GM23338 (cell line): ENCODE results near the gene NDUFB6. TPM values are rescaled to one million over a fixed set of nuclear protein-coding genes. Genes with fewer than 3 reads are reported as not detected.

ENCODE experiments used
- ATAC-seq: fragments of 200-7000 bp; cut with Tn5 transposase; 3 replicates; pipeline ENCODE4 v1.9.1; 2020
- DNase-seq: peaks from one replicate; pipeline ENCODE4 v3.0.0-alpha.2; 2015; ENCODE audit warnings: low spot score
- H2AFZ ChIP-seq: fragments of 200-600 bp; sonication (generic); 2 replicates; pipeline ENCODE4 v1.8.0; 2016; ENCODE audit warnings: antibody characterized with exemption, mild to moderate bottlenecking, moderate library complexity
- H3F3A ChIP-seq: fragments of 200-600 bp; sonication (generic); replicated peaks from 2 replicates; pipeline ENCODE4 v1.8.0; 2017; ENCODE audit warnings: antibody characterized with exemption, mixed run types, low read depth
- H3K27ac ChIP-seq: fragments of 200-600 bp; sonication (generic); 2 replicates; pipeline ENCODE4 v1.6.1; 2016; ENCODE audit warnings: low read depth
- H3K27me3 ChIP-seq: fragments of 200-600 bp; sonication (generic); 2 replicates; pipeline ENCODE4 v1.8.0; 2016; ENCODE audit warnings: mild to moderate bottlenecking, mixed run types, moderate library complexity; ENCODE audit not compliant: insufficient read depth
- H3K36me3 ChIP-seq: fragments of 200-600 bp; sonication (generic); 2 replicates; pipeline ENCODE4 v1.8.0; 2016; ENCODE audit warnings: mild to moderate bottlenecking; ENCODE audit not compliant: insufficient read depth
- H3K4me1 ChIP-seq: fragments of 200-600 bp; sonication (generic); 2 replicates; pipeline ENCODE4 v1.8.0; 2016; ENCODE audit warnings: mild to moderate bottlenecking, moderate library complexity; ENCODE audit not compliant: insufficient read depth
- H3K4me2 ChIP-seq: fragments of 200-600 bp; sonication (generic); 2 replicates; pipeline ENCODE4 v1.7.1; 2017; ENCODE audit warnings: mixed run types
- H3K4me3 ChIP-seq: fragments of 200-600 bp; sonication (generic); 2 replicates; pipeline ENCODE4 v1.6.1; 2016; ENCODE audit warnings: mixed run types
- H3K79me2 ChIP-seq: fragments of 200-600 bp; sonication (generic); replicated peaks from 2 replicates; pipeline ENCODE4 v1.8.0; 2017; ENCODE audit warnings: mild to moderate bottlenecking; ENCODE audit not compliant: insufficient read depth
- H3K9me2 ChIP-seq: fragments of 200-600 bp; sonication (generic); 2 replicates; pipeline ENCODE4 v1.8.0; 2017; ENCODE audit not compliant: insufficient read depth
- H4K20me1 ChIP-seq: fragments of 200-600 bp; sonication (generic); replicated peaks from 2 replicates; pipeline ENCODE4 v1.8.0; 2017; ENCODE audit warnings: mild to moderate bottlenecking; ENCODE audit not compliant: insufficient read depth
- H3K27ac Mint-ChIP-seq: 2 replicates; pipeline ENCODE4 v1.8.0; 2020; ENCODE audit warnings: inconsistent platforms, mild to moderate bottlenecking, moderate library complexity, mixed read lengths
- H3K27me3 Mint-ChIP-seq: 3 replicates; pipeline ENCODE4 v1.8.0; 2022; ENCODE audit warnings: low read depth, mild to moderate bottlenecking, moderate library complexity, mixed read lengths, inconsistent platforms; ENCODE audit not compliant: insufficient read depth, poor library complexity
- H3K36me3 Mint-ChIP-seq: 3 replicates; pipeline ENCODE4 v1.8.0; 2021; ENCODE audit warnings: low read depth, mild to moderate bottlenecking, inconsistent platforms, moderate library complexity, mixed read lengths
- H3K4me1 Mint-ChIP-seq: 3 replicates; pipeline ENCODE4 v1.8.0; 2020; ENCODE audit warnings: mild to moderate bottlenecking, inconsistent platforms, mixed read lengths
- H3K4me3 Mint-ChIP-seq: 3 replicates; pipeline ENCODE4 v1.8.0; 2021; ENCODE audit warnings: moderate library complexity, mild to moderate bottlenecking, inconsistent platforms, mixed read lengths
- H3K9me3 Mint-ChIP-seq: 3 replicates; pipeline ENCODE4 v1.8.0; 2020; ENCODE audit warnings: moderate library complexity, mild to moderate bottlenecking, inconsistent platforms, mixed read lengths
- CREB1 ChIP-seq: fragments of 250-450 bp; sonication (Bioruptor Pico); IDR thresholded peaks from 2 replicates; pipeline ENCODE4 v1.5.0; 2020; ENCODE audit warnings: low read depth, mild to moderate bottlenecking, moderate library complexity
- EZH2 ChIP-seq: fragments of 200-600 bp; sonication (generic); IDR thresholded peaks from one replicate; pipeline ENCODE4 v1.8.0; 2017; ENCODE audit warnings: antibody characterized with exemption, mild to moderate bottlenecking, low read depth; ENCODE audit not compliant: unreplicated experiment
- EZH2phosphoT487 ChIP-seq: fragments of 200-600 bp; sonication (generic); IDR thresholded peaks from one replicate; pipeline ENCODE4 v1.8.1; 2018; ENCODE audit warnings: antibody characterized with exemption; ENCODE audit not compliant: unreplicated experiment
- JUNB ChIP-seq: IDR thresholded peaks from one replicate; pipeline ENCODE4 v1.6.1; 2016; ENCODE audit warnings: antibody characterized with exemption; ENCODE audit not compliant: unreplicated experiment
- NANOG ChIP-seq: IDR thresholded peaks from 2 replicates; pipeline ENCODE4 v1.6.1; 2016; ENCODE audit warnings: antibody characterized with exemption, borderline replicate concordance
- POLR2AphosphoS5 ChIP-seq: IDR thresholded peaks from 2 replicates; pipeline ENCODE4 v1.6.1; 2016; ENCODE audit warnings: antibody characterized with exemption, low read depth
- STAT1 ChIP-seq: IDR thresholded peaks from one replicate; pipeline ENCODE4 v1.6.1; 2016; ENCODE audit warnings: antibody characterized with exemption; ENCODE audit not compliant: unreplicated experiment
- ZNF114 ChIP-seq: fragments of 250-450 bp; sonication (Bioruptor Pico); IDR thresholded peaks from 2 replicates; pipeline ENCODE4 v1.5.0; 2020; ENCODE audit warnings: mild to moderate bottlenecking, moderate library complexity
- ZNF331 ChIP-seq: fragments of 250-450 bp; sonication (Bioruptor Pico); IDR thresholded peaks from 2 replicates; pipeline ENCODE4 v1.5.0; 2020; ENCODE audit warnings: low read depth, mild to moderate bottlenecking, moderate library complexity
- polyA plus RNA-seq: library from polyadenylated mRNA; unstranded; fragments of >200 nt; fragmentation: Nextera tagmentation; extraction: Ambion mirVana; gene quantifications from 2 replicates; pipeline ENCODE4 v1.2.1, GENCODE V29; 2016
- total RNA-seq: library from RNA; depleted of rRNA; stranded (reverse); fragments of >200 nt; shearing (Covaris generic); gene quantifications from 2 replicates; pipeline ENCODE4 v1.2.3, GENCODE V29; 2014
- TF ChIP-seq, protein P1 (sequence below), 2 experiments: fragments of 200-600 bp in 1 of 2; sonication (generic) in 1 of 2; conservative IDR thresholded peaks; 2 replicates each; pipeline versions ENCODE4 v1.5.1 to v1.6.1; 2016 to 2017; ENCODE audit warnings: antibody characterized with exemption in 2 of 2, low read depth in 2 of 2, mild to moderate bottlenecking in 2 of 2, moderate library complexity in 1 of 2
- TF ChIP-seq, protein P2 (sequence below): IDR thresholded peaks from 2 replicates; pipeline ENCODE4 v1.6.1; 2016; ENCODE audit warnings: antibody characterized with exemption
- TF ChIP-seq, protein P3 (sequence below): fragments of 250-450 bp; sonication (Bioruptor Pico); IDR thresholded peaks from 2 replicates; pipeline ENCODE4 v1.5.0; 2020; ENCODE audit warnings: mild to moderate bottlenecking, moderate library complexity
- TF ChIP-seq, protein P4 (sequence below): IDR thresholded peaks from one replicate; pipeline ENCODE4 v1.6.1; 2018; ENCODE audit warnings: antibody characterized with exemption; ENCODE audit not compliant: unreplicated experiment

Gene NDUFB6
- total and polyA plus RNA-seq, 2 experiments from 2014 or later, result 56.5 to 231 TPM

DNA sequence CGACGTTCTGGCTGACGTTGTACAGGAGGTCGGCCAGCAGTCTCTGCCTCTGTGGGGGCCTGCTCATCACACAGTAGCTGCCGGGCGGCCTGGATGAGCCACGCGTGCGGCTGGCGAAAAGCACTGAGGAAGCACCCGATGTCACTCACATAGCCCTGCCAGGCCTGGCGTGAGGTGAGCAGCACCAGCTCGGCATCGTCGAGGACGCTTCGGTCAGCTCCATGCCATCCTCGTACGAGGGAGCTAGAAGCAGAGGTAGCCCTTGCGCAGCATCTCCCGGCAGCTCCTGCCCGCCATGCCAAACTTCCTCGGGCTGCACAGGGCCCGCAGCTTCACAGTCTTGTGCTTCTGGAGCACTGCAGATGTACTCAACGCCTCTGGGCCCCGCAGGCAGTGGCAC is 6.2 kb downstream of the NDUFB6 start:
- DNase-seq (no peak), ATAC-seq (no peak)
- no peaks in the 10 kb centered on the region for H3K27me3 Mint-ChIP-seq
- Histone ChIP-seq H3F3A (no peaks in the 10 kb centered on the region), H4K20me1 (no peaks in the 10 kb centered on the region), H3K4me2 (no peak overlapping the region), H3K4me1 (peaks cover 10% of the 10 kb centered on the region), H3K4me3 (no peak overlapping the region), H3K36me3 (peaks cover 12% of the 10 kb centered on the region; the same call in 1 of the 2 replicates), H3K79me2 (peaks cover 46% of the 10 kb centered on the region), H3K9me2 (no peaks in the 10 kb centered on the region), H3K27me3 (no peaks in the 10 kb centered on the region), H2AFZ (no peak overlapping the region), H3K27ac (no peak overlapping the region)
- TF ChIP-seq, protein P1, sequence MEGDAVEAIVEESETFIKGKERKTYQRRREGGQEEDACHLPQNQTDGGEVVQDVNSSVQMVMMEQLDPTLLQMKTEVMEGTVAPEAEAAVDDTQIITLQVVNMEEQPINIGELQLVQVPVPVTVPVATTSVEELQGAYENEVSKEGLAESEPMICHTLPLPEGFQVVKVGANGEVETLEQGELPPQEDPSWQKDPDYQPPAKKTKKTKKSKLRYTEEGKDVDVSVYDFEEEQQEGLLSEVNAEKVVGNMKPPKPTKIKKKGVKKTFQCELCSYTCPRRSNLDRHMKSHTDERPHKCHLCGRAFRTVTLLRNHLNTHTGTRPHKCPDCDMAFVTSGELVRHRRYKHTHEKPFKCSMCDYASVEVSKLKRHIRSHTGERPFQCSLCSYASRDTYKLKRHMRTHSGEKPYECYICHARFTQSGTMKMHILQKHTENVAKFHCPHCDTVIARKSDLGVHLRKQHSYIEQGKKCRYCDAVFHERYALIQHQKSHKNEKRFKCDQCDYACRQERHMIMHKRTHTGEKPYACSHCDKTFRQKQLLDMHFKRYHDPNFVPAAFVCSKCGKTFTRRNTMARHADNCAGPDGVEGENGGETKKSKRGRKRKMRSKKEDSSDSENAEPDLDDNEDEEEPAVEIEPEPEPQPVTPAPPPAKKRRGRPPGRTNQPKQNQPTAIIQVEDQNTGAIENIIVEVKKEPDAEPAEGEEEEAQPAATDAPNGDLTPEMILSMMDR (conservative IDR thresholded peaks at IDR 0.05; ENCODE audit: low read depth in 2 of 2), result no peak
- TF ChIP-seq, protein P2, sequence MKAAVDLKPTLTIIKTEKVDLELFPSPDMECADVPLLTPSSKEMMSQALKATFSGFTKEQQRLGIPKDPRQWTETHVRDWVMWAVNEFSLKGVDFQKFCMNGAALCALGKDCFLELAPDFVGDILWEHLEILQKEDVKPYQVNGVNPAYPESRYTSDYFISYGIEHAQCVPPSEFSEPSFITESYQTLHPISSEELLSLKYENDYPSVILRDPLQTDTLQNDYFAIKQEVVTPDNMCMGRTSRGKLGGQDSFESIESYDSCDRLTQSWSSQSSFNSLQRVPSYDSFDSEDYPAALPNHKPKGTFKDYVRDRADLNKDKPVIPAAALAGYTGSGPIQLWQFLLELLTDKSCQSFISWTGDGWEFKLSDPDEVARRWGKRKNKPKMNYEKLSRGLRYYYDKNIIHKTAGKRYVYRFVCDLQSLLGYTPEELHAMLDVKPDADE, result no peak
- TF ChIP-seq STAT1 (no peak), JUNB (no peak), POLR2AphosphoS5 (no peak), CREB1 (no peak), NANOG (no peak), EZH2phosphoT487 (no peak), ZNF114 (CRISPR knock-in tag) (no peak), ZNF331 (CRISPR knock-in tag) (no peak), EZH2 (no peak)
- TF ChIP-seq, protein P3, sequence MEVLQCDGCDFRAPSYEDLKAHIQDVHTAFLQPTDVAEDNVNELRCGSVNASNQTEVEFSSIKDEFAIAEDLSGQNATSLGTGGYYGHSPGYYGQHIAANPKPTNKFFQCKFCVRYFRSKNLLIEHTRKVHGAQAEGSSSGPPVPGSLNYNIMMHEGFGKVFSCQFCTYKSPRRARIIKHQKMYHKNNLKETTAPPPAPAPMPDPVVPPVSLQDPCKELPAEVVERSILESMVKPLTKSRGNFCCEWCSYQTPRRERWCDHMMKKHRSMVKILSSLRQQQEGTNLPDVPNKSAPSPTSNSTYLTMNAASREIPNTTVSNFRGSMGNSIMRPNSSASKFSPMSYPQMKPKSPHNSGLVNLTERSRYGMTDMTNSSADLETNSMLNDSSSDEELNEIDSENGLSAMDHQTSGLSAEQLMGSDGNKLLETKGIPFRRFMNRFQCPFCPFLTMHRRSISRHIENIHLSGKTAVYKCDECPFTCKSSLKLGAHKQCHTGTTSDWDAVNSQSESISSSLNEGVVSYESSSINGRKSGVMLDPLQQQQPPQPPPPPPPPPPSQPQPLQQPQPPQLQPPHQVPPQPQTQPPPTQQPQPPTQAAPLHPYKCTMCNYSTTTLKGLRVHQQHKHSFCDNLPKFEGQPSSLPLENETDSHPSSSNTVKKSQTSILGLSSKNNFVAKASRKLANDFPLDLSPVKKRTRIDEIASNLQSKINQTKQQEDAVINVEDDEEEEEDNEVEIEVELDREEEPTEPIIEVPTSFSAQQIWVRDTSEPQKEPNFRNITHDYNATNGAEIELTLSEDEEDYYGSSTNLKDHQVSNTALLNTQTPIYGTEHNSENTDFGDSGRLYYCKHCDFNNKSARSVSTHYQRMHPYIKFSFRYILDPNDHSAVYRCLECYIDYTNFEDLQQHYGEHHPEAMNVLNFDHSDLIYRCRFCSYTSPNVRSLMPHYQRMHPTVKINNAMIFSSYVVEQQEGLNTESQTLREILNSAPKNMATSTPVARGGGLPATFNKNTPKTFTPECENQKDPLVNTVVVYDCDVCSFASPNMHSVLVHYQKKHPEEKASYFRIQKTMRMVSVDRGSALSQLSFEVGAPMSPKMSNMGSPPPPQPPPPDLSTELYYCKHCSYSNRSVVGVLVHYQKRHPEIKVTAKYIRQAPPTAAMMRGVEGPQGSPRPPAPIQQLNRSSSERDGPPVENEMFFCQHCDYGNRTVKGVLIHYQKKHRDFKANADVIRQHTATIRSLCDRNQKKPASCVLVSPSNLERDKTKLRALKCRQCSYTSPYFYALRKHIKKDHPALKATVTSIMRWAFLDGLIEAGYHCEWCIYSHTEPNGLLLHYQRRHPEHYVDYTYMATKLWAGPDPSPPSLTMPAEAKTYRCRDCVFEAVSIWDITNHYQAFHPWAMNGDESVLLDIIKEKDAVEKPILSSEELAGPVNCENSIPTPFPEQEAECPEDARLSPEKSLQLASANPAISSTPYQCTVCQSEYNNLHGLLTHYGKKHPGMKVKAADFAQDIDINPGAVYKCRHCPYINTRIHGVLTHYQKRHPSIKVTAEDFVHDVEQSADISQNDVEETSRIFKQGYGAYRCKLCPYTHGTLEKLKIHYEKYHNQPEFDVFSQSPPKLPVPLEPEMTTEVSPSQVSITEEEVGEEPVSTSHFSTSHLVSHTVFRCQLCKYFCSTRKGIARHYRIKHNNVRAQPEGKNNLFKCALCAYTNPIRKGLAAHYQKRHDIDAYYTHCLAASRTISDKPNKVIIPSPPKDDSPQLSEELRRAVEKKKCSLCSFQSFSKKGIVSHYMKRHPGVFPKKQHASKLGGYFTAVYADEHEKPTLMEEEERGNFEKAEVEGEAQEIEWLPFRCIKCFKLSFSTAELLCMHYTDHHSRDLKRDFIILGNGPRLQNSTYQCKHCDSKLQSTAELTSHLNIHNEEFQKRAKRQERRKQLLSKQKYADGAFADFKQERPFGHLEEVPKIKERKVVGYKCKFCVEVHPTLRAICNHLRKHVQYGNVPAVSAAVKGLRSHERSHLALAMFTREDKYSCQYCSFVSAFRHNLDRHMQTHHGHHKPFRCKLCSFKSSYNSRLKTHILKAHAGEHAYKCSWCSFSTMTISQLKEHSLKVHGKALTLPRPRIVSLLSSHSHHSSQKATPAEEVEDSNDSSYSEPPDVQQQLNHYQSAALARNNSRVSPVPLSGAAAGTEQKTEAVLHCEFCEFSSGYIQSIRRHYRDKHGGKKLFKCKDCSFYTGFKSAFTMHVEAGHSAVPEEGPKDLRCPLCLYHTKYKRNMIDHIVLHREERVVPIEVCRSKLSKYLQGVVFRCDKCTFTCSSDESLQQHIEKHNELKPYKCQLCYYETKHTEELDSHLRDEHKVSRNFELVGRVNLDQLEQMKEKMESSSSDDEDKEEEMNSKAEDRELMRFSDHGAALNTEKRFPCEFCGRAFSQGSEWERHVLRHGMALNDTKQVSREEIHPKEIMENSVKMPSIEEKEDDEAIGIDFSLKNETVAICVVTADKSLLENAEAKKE (CRISPR knock-in tag), result no peak
- TF ChIP-seq, protein P4, sequence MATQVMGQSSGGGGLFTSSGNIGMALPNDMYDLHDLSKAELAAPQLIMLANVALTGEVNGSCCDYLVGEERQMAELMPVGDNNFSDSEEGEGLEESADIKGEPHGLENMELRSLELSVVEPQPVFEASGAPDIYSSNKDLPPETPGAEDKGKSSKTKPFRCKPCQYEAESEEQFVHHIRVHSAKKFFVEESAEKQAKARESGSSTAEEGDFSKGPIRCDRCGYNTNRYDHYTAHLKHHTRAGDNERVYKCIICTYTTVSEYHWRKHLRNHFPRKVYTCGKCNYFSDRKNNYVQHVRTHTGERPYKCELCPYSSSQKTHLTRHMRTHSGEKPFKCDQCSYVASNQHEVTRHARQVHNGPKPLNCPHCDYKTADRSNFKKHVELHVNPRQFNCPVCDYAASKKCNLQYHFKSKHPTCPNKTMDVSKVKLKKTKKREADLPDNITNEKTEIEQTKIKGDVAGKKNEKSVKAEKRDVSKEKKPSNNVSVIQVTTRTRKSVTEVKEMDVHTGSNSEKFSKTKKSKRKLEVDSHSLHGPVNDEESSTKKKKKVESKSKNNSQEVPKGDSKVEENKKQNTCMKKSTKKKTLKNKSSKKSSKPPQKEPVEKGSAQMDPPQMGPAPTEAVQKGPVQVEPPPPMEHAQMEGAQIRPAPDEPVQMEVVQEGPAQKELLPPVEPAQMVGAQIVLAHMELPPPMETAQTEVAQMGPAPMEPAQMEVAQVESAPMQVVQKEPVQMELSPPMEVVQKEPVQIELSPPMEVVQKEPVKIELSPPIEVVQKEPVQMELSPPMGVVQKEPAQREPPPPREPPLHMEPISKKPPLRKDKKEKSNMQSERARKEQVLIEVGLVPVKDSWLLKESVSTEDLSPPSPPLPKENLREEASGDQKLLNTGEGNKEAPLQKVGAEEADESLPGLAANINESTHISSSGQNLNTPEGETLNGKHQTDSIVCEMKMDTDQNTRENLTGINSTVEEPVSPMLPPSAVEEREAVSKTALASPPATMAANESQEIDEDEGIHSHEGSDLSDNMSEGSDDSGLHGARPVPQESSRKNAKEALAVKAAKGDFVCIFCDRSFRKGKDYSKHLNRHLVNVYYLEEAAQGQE, result no peak
- H3K27ac Mint-ChIP-seq, result no peak overlapping the region
- peaks cover 2% of the 10 kb centered on the region; the same call in 1 of the 3 replicates for H3K4me1 Mint-ChIP-seq
- H3K9me3 Mint-ChIP-seq, result no peaks in the 10 kb centered on the region
- peaks cover 35% of the 10 kb centered on the region for H3K36me3 Mint-ChIP-seq
- H3K4me3 Mint-ChIP-seq, result no peak overlapping the region
